Activated naive CD8-positive, alpha-beta T cell treated with anti-CD3 and anti-CD28 coated beads, Interleukin-2, amount 50 U/mL, for 24 hours (primary cell): ENCODE results near the gene NELFA.
"Not testable (repeated sequence)": the region's sequence is repeated elsewhere in the genome, so short reads cannot be mapped to it uniquely, and the experiment has no call there.

Experiments
- ATAC-seq: fragments of 150-1000 bp; cut with Tn5 transposase; one replicate; pipeline ENCODE4 v1.10.0; 2021
- DNase-seq: peaks from one replicate; pipeline ENCODE4 v3.0.0; 2021
- H3K27ac Mint-ChIP-seq: one replicate; pipeline ENCODE4 v1.8.0; 2021; ENCODE audit warnings: mild to moderate bottlenecking, mixed read lengths
- H3K27me3 Mint-ChIP-seq: one replicate; pipeline ENCODE4 v1.8.0; 2021; ENCODE audit warnings: mixed read lengths
- H3K36me3 Mint-ChIP-seq: one replicate; pipeline ENCODE4 v1.8.0; 2021; ENCODE audit warnings: low read depth, mixed read lengths
- H3K4me1 Mint-ChIP-seq: one replicate; pipeline ENCODE4 v1.8.0; 2021; ENCODE audit warnings: mixed read lengths
- H3K4me3 Mint-ChIP-seq: one replicate; pipeline ENCODE4 v1.8.0; 2021; ENCODE audit warnings: mild to moderate bottlenecking, moderate library complexity, mixed read lengths
- H3K9me3 Mint-ChIP-seq: one replicate; pipeline ENCODE4 v1.8.0; 2021; ENCODE audit warnings: mixed read lengths

Gene NELFA

DNA sequence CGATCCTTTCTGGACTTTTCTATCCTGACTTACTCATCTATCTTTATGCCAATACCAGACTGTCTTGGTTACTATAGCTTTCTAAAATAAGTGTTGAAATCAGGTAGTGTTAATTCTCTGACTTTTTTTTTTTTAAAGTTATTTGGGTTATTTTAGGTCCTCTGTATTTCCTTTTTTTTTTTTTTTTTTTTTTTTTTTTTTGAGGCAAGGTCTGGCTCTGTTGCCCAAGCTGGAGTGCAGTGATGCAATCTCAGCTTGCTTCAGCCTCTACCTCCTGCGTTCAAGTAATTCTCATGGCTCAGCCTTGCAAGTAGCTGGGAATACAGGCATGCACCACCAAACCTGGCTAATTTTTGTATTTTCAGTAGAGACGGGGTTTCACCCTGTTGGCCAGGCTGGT lies 2.8 kb upstream of the NELFA start:
- Mint-ChIP-seq H3K4me1 (peaks cover 19% of the 10 kb centered on the region), H3K9me3 (no peaks in the 10 kb centered on the region), H3K4me3 (no peak overlapping the region), H3K36me3 (peaks cover 6% of the 10 kb centered on the region), H3K27me3 (no peaks in the 10 kb centered on the region), H3K27ac (no peak overlapping the region)
- ATAC-seq (no peak), DNase-seq (no peak)

DNA sequence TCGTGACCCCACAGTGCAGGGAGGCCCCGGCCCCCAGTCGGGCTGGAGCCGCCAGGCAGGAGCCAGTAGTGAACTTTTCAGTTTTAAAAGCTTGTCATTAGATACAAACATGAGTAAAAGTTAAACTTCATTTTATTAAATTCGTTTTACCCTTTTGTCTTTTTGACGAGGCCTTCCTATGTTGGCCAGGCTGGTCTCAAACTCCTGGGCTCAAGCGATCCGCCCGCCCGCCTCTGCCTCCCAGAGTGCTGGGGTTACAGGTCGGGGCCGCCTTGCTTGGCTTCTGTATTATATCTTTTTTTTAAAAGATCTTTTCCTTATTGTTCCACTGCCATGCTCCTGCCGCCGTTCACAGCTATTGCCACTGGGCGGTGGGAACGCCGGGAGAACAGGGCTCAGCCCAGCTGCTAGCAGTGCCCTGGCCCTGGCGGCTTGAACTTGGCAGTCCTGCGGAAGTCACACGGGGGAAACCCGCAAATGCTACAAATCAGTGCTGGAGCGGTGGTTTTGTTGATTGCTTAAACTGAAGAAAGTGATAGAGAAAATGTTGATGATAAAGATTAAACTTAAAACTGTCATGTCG lies 968 bp upstream of the NELFA start:
- H3K9me3 Mint-ChIP-seq: no peaks in the 10 kb centered on the region
- H3K36me3 Mint-ChIP-seq: peaks cover 18% of the 10 kb centered on the region
- ATAC-seq: peak; percentile 38
- peaks cover 30% of the 10 kb centered on the region for H3K4me1 Mint-ChIP-seq
- peak overlapping the region; percentile 87 for H3K27ac Mint-ChIP-seq
- DNase-seq: peak; percentile 64
- H3K4me3 Mint-ChIP-seq: peak overlapping the region; percentile 91
- no peaks in the 10 kb centered on the region for H3K27me3 Mint-ChIP-seq

DNA sequence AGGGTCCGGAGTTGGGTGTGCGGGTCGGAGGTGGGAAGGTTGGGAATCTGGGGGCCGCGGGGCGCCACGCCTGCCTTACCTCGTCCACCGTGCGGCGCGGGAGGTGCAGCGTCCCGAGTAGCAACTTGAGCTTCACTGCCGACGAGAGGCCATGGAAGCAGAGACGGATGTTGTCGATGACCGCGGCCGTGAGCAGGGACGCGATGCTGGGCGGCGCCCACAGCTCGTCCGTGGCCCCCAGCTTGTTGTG lies 178 bp downstream of the NELFA start:
- H3K36me3 Mint-ChIP-seq: peaks cover 22% of the 10 kb centered on the region
- DNase-seq (no peak), ATAC-seq (no peak)
- H3K4me1 Mint-ChIP-seq: peaks cover 30% of the 10 kb centered on the region
- no peaks in the 10 kb centered on the region for H3K27me3 Mint-ChIP-seq
- H3K27ac Mint-ChIP-seq: peak overlapping the region; percentile 84
- H3K9me3 Mint-ChIP-seq: no peaks in the 10 kb centered on the region
- H3K4me3 Mint-ChIP-seq: peak overlapping the region; percentile 91

DNA sequence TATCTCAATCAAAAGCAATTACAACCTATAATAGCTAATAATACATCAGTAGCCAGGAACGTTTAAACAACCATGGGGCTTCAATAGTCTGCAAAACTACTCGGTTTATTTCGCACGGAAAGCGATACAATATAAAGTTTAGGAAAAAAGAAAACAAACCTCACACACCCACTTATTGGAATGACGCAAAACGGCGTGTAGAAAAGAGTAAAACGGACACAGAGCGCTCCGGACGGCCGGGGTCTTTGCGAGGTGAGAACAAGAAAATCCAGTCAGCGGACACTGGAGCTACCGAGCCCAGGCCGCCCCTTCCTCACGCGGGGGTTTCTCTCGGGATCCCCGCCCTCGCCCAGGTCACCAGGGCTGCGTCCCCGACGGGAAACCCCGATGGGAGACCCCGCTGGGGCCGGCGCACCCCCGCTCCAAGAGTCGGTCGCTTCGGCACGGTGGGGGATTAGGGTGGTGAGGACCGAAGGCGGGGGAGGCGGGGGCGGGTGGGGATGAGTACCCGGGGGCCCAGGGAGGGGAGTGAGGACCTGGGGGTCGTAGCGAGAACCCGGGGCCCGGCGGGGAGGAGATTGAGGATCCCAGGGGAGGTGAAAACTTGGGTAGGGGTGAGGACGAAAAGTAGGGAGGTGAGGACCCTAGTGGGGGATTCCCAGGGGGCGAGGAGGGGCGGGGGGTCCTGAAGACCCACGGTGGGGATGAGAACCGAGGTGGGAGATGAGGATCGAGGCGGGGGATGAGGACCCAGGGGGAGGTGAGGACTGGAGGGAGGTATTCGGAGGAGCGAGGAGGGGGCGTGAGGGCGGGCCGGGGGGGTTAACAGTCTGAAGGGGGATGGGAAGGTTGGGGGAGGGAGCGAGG lies 737 bp downstream of the NELFA start:
- Mint-ChIP-seq H3K4me1 (peaks cover 35% of the 10 kb centered on the region), H3K9me3 (no peaks in the 10 kb centered on the region), H3K27ac (peak overlapping the region; percentile 87), H3K27me3 (no peaks in the 10 kb centered on the region), H3K4me3 (peak overlapping the region; percentile 91), H3K36me3 (peaks cover 28% of the 10 kb centered on the region)
- DNase-seq: no peak
- no peak for ATAC-seq

DNA sequence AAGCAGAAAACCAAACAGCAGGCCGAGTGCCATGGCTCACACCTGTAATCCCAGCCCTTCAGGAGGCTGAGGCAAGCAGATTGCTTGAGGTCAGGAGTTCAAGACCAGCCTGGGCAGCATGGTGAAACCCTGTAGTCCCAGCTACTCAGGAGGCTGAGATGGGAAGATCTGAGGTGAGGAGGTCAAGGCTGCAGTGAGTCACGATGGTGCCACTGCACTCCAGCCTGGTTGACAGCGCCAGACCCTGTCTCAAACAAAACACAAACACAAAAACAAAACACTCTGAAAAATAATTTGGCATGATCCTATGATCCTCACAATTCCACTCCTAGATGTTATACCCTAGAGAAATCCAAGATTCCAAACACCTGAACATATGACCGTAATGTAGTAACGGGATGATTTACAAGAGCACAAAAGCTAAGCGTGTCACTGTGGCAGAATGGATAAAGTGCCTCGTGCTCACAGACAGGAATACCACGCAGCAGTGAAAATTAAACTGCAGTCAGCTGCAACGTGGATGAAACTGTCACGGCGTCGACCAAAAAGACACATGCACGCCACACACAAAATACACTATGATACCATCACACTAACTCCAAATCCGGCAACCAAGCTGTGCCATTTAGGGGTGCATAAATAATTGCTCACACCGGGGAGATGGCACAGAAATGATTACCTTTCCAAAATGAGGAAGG lies 1.7 kb downstream of the NELFA start:
- peak overlapping the region; percentile 91 for H3K4me3 Mint-ChIP-seq
- H3K27me3 Mint-ChIP-seq: no peaks in the 10 kb centered on the region
- H3K36me3 Mint-ChIP-seq: peaks cover 37% of the 10 kb centered on the region
- ATAC-seq (no peak), DNase-seq (no peak)
- H3K9me3 Mint-ChIP-seq: no peaks in the 10 kb centered on the region
- H3K27ac Mint-ChIP-seq: peak overlapping the region; percentile 87
- H3K4me1 Mint-ChIP-seq: peaks cover 43% of the 10 kb centered on the region

DNA sequence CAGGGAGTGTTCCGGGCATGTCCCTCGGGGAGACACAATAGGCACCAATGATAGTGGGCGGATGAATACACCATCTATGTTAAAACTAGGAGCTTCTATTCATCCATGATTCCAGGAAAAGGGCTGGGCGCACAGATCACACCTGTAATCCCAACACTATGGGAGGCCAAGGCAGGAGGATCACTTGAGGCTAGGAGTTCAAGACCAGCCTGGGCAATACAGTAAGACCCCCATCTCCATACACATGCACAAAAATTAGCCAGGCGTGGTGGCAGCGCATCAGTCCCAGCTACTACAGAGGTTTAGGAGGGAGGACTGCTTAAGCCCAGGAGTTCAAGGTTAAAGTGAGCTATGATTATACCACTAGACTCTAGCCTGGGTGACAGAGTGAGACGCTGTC lies 2.4 kb downstream of the NELFA start:
- H3K4me1 Mint-ChIP-seq: peaks cover 45% of the 10 kb centered on the region
- no peaks in the 10 kb centered on the region for H3K9me3 Mint-ChIP-seq
- H3K27me3 Mint-ChIP-seq: no peaks in the 10 kb centered on the region
- H3K36me3 Mint-ChIP-seq: peaks cover 39% of the 10 kb centered on the region
- no peak overlapping the region for H3K4me3 Mint-ChIP-seq
- ATAC-seq: no peak
- no peak overlapping the region for H3K27ac Mint-ChIP-seq
- no peak for DNase-seq

DNA sequence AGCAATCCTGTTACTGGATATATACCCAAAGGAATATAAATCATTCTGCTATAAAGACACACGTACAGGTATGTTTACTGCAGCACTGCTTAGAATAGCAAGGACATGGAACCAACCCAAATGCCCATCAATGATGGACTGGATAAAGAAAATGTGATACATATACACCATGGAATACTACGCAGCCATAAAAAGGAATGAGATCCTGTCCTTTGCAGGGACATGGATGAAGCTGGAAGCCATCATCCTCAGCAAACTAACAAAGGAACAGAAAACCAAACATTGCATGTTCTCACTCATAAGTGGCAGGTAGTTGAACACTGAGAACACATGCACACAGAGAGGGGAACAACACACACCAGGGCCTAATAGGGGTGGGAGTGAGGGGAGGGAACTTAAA lies 5.4 kb downstream of the NELFA start:
- peaks cover 22% of the 10 kb centered on the region for H3K9me3 Mint-ChIP-seq

DNA sequence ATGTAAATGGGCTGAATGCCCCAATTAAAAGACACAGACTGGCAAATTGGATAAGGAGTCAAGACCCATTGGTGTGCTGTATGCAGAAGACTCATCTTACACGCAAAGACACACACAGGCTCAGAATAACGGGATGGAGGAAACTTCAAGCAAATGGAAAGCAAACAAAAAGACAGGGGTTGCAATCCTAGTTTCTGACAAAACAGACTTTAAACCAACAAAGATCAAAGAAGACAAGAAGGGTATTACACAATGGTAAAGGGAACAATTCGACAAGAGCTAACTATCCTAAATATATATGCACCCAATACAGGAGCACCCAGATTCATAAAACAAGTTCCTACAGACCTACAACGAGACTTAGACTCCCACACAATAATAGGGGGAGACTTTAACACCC lies 9.5 kb downstream of the NELFA start:
- peaks cover 82% of the 10 kb centered on the region for H3K36me3 Mint-ChIP-seq
- H3K4me1 Mint-ChIP-seq: peaks cover 36% of the 10 kb centered on the region
- not testable (repeated sequence) for H3K4me3 Mint-ChIP-seq, DNase-seq, H3K27ac Mint-ChIP-seq, ATAC-seq, H3K27me3 Mint-ChIP-seq
- H3K9me3 Mint-ChIP-seq: peaks cover 37% of the 10 kb centered on the region

More for the DNA sequence above, 5.4 kb downstream of the NELFA start:
- ATAC-seq, H3K27me3 Mint-ChIP-seq, DNase-seq, H3K27ac Mint-ChIP-seq, H3K4me3 Mint-ChIP-seq: not testable (repeated sequence)
- H3K4me1 Mint-ChIP-seq: peaks cover 51% of the 10 kb centered on the region
- peaks cover 69% of the 10 kb centered on the region for H3K36me3 Mint-ChIP-seq

DNA sequence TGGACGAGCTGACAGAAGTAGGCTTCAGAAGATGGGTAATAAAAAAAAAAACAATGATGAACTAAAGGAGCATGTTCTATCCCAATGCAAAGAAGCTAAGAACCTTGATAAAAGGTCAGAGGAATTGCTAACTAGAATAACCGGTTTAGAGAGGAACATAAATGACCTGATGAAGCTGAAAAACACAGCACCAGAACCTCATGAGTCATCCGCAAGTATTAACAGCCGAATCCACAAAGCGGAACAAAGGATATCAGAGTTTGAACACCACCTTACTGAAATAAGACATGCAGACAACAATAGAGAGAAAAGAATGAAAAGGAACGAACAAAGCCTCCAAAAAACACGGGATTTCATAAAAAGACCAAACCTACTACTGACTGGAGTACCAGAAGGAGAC lies 10.5 kb downstream of the NELFA start:
- peaks cover 37% of the 10 kb centered on the region for H3K9me3 Mint-ChIP-seq
- DNase-seq (no peak), ATAC-seq (no peak)
- H3K4me3 Mint-ChIP-seq: no peak overlapping the region
- peaks cover 77% of the 10 kb centered on the region for H3K36me3 Mint-ChIP-seq
- H3K27ac Mint-ChIP-seq: peak overlapping the region; percentile 9
- H3K4me1 Mint-ChIP-seq: peaks cover 33% of the 10 kb centered on the region
- H3K27me3 Mint-ChIP-seq: no peaks in the 10 kb centered on the region

DNA sequence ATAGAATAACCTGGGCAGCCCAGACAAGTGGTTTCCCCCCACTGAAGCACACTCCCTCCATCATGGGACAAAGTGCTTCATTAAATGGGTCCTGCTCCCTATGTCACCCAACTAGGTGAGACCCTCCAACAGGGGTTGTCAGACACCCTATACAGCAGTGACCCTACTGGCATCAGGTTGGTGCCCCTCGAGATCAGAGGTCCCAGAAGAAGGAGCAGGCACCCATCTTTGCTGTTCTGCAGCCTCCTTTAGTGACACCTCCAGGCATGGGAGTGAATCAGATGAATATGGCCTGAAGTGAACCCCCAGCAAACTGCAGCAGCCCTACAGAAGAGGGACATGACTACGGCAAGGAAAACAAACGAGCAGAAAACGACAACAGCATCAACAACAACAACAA lies 11.1 kb downstream of the NELFA start:
- DNase-seq (no peak), ATAC-seq (no peak)
- H3K4me1 Mint-ChIP-seq: peaks cover 27% of the 10 kb centered on the region
- peaks cover 72% of the 10 kb centered on the region for H3K36me3 Mint-ChIP-seq
- H3K9me3 Mint-ChIP-seq: peaks cover 37% of the 10 kb centered on the region
- H3K27ac Mint-ChIP-seq: no peak overlapping the region
- no peaks in the 10 kb centered on the region for H3K27me3 Mint-ChIP-seq
- H3K4me3 Mint-ChIP-seq: no peak overlapping the region

DNA sequence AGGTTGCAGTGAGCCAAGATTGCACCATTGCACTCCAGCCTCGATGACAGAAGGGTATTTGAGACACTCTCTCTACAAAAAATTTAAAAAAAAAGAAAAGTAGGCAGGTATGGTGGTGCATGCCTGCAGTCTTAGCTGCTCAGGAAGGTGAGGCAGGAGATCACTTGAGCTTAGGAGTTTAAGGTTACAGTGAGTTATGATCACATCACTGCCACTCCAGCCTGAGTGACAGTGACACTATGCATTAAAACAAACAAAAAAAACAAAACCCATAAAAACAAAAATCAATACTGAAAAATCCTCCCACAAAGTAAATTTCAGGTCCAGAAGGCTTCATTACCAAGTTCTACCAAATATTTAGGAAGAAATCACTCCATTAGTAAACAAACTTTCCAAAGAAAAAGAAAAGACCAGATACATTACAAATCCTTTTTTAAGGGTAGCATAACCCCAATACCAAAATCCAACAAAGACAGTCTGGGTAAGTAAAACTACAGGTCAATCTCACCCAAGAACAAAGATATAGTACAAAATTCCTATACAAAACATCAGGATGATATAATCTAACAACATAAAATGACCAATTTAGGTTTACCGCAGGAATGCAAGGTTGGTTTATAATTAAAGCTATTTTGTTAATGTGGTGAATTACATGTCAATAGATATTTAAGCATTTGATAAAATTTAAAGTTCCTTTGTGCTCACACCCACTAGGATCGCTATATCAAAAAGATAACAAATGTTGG lies 11.7 kb downstream of the NELFA start:
- DNase-seq: no peak
- no peaks in the 10 kb centered on the region for H3K27me3 Mint-ChIP-seq
- H3K4me3 Mint-ChIP-seq: no peak overlapping the region
- H3K36me3 Mint-ChIP-seq: peaks cover 65% of the 10 kb centered on the region
- peaks cover 22% of the 10 kb centered on the region for H3K4me1 Mint-ChIP-seq
- H3K27ac Mint-ChIP-seq: no peak overlapping the region
- ATAC-seq: no peak
- peaks cover 37% of the 10 kb centered on the region for H3K9me3 Mint-ChIP-seq

DNA sequence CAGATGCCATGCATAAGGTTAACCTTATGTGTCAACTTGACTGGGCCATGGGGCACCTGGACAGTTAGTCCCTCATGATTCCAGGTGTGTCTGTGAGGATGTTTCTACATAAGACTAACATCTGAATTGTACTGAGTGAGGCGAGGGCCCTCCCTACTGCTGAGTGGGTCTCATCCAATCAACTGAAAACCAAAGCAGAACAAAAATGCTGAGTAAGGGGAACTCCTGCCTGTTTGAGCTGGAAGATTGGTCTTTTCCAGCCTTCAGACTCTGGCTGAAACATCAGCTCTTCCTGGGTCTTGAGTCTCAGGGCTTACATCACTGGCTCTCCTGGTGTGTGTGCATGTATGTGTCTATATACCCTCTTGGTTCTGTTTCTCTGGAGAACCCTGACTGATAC lies 13.8 kb downstream of the NELFA start:
- no peak overlapping the region for H3K4me3 Mint-ChIP-seq
- peaks cover 19% of the 10 kb centered on the region for H3K4me1 Mint-ChIP-seq
- DNase-seq (no peak), ATAC-seq (no peak)
- H3K9me3 Mint-ChIP-seq: peaks cover 30% of the 10 kb centered on the region
- H3K27ac Mint-ChIP-seq: no peak overlapping the region
- no peaks in the 10 kb centered on the region for H3K27me3 Mint-ChIP-seq
- H3K36me3 Mint-ChIP-seq: peaks cover 54% of the 10 kb centered on the region

DNA sequence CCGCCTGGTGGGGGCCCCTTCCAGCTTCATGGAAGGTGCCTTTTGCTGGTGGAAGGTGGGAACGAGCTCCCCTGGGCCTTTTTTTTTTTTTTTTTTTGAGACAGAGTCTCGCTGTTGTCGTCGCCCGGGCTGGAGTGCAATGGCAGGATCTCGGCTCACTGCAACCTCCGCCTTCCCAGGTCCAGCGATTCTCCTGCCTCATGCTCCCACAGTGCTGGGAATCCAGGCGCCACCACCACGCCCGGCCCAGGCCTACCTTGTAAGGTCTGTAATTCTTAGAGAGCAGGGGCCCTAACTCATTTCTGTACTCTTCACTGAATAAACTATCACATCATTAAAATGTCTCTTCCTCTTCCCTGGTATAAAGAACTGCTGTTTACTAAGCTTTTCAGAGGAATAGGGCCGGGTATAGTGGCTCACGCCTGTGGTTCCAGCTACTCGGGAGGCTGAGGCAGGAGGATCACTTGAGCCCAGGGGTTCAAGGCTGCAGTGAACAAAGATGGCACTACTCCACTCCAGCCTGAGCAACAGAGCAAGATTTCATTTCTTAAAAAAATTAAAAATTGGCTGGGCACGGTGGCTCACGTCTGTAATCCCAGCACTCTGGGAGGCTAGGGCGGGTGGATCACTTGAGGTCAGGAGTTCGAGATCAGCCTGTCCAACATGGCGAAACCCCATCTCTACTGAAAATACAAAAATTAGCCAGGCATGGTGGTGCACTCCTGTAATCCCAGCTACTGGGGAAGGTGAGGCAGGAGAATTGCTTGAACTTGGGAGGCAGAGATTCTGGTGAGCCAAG lies 14.9 kb downstream of the NELFA start:
- peaks cover 12% of the 10 kb centered on the region for H3K4me1 Mint-ChIP-seq
- ATAC-seq, DNase-seq, H3K27me3 Mint-ChIP-seq, H3K4me3 Mint-ChIP-seq: not testable (repeated sequence)
- H3K27ac Mint-ChIP-seq: peak overlapping the region; percentile 62
- H3K36me3 Mint-ChIP-seq: peaks cover 44% of the 10 kb centered on the region
- H3K9me3 Mint-ChIP-seq: peaks cover 21% of the 10 kb centered on the region

DNA sequence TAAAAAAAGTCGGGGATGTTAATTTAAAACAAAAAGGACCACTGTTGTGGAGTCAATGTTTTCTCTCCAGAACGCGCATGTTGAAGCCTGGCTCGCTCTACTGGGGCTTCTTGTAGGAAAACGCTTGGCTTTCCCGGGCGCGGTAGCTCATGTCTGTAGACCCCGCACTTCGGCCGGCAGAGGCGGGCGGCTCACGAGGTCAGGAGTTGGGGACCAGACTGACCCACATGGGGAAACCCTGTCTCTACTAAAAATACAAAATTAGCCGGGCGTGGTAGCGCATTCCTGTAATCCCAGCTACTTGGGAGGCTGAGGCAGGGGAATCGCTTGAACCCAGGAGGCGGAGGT lies 15.6 kb downstream of the NELFA start:
- H3K9me3 Mint-ChIP-seq: peaks cover 13% of the 10 kb centered on the region
- no peak overlapping the region for H3K27ac Mint-ChIP-seq
- H3K36me3 Mint-ChIP-seq: peaks cover 37% of the 10 kb centered on the region
- DNase-seq (no peak), ATAC-seq (no peak)
- peaks cover 6% of the 10 kb centered on the region for H3K4me1 Mint-ChIP-seq
- H3K27me3 Mint-ChIP-seq: no peaks in the 10 kb centered on the region
- H3K4me3 Mint-ChIP-seq: no peak overlapping the region
